ENCODE results near the gene GINS3. TPM values are rescaled to one million over a fixed set of nuclear protein-coding genes. Genes with fewer than 3 reads are reported as not detected.
A peak's percentile ranks its signal among the peaks of the same experiment; 100 is the strongest.

The GINS3 gene
- 10 to 100 TPM; 11.5 to 14.0 (median 12.4) TPM for polyA plus RNA-seq (ENCODE audit: insufficient read length in 4 of 4)

DNA sequence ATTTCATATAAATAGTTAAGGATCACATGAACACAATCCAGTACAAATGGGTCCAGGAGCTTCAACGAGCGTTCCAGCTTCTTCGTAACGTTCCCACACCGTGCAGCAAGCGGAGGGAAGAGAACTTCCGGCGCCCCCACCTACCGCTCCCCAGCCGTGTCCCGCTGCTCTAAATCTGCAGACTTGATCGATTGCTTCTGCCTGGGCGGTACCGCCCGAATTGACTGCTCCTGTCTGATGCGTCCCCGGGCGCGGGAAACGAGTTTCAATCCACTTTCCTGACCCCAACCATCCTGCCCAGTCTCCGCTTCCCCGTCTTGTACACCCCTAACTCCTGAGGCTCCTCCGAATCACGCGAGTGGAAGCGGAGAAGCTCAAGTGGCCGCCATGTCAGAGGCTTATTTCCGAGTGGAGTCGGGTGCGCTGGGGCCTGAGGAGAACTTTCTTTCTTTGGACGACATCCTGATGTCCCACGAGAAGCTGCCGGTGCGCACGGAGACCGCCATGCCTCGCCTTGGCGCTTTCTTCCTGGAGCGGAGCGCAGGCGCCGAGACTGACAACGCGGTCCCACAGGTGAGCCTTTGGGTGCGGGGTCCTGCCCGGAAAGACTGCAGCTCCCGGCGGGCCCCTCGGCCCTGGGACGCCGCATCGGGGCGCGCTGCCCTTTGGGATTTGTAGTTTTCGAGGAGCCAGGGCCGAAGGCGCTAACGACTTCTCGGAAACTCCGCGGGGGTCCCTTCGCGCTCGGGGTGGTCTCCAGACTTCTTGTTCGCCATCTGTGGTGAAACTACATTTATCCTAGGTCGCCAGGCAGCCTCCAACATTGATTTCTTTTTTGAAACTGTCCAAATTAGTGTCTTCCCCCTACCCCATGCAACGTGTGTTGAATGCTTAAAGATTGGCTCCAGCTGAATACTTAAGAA is at the start of gene GINS3:
Gene GINS3, plus strand, starts transcription at position 257 of the 923 bp plus-strand sequence. Its CDS starts 131 bp downstream, at position 388.
- peak; percentile 77 to 83 (median 80) for DNase-seq (ENCODE audit: low read depth in 4 of 4, low spot score in 3 of 4)

DNA sequence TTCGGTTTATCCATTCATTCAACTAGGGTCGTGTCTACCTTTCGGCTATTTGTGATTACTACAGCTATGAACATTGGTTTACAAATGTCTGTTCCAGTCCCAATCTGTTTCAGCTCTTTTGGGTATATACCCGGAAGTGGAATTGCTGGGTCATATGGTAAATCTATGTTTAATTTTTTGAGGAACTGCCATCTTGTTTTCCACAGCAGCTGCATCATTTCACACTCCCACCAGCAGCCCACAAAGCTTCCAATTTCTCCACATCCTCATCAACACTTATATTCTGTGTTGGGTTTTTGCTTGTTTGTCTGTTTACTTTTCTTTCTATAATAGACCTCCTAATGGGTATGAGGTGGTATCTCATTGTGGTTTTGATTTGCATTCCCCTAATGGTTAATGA is 48.7 kb upstream of the GINS3 start:
- no peak for DNase-seq (ENCODE audit: low read depth in 4 of 4, low spot score in 3 of 4)

DNA sequence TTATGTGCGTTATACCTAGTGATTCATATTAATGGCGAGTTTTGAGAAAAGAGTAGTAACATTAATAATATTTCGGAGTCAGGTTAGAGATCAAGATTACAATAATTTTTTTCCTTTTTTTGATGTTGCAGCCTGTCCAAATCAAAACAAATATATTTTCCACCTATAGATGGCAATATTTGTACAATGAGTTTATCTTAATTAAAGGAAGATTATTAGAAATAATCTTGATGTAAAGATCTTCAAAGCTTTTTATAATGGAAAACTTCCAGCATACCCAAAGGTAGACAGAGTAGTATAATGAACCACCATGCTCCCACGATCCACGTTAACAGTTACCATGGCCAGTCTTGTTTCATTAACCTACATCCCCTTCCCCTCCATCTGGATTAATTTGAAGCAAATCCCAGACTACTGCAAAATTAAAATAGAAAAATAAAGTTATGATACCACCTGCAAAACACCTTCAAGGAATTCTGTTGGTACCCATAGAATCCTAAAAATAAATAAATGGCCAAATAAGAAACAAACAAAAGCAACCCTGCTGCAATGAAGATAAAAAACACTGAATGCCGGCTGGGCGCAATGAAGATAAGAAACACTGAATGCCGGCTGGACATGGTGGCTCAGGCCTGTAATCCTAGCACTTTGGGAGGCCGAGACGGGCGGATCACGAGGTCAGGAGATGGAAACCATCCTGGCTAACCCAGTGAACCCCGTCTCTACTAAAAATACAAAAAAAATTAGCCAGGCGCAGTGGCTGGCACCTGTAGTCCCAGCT is 46.5 kb upstream of the GINS3 start:
- no peak for DNase-seq (ENCODE audit: low read depth in 4 of 4, low spot score in 3 of 4)

DNA sequence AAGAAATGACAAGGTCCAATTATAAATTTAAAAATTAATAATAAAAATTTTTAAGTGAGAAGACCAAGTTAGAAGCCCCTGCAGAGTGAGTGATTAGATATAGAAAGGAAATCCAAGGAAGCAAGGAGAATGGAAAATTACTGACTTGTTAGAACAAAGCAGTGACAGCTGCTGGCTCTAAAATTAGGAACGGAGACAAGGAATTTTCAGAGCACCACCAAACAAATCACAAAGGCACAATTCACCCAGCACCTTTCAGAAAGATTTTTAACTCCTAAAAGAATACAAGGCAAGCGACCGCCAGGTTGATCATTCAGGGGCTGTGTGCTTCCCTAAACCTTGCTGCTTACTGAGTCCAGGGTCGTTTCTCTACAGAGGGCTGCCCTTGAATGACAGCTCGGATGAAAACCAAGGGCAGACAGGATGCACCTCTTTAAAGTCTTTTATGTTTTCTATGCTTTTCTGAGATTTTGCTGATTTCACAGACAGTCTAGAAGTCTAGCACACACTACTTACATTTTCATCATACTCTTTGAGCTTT is 45.4 kb upstream of the GINS3 start:
- no peak for DNase-seq (ENCODE audit: low read depth in 4 of 4, low spot score in 3 of 4)

DNA sequence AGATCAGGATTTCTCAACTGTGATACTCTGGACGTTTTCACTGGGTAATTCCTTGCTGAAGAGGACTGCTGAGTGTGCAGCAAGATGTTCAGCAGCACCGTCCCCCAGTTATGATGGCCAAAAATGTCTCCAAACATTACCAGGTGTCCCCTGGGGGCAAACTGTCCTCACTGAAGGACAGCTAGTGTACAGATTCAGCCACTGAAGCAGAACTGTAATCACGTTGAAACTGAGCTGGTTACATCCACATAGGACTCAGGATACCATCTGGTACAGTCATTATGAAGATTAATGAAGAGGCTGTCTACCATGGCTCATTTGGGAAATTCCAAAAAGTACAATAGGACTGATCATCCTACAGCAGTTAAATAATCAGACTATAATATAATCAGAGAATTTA is 43.3 kb upstream of the GINS3 start:
- no peak for DNase-seq (ENCODE audit: low read depth in 4 of 4, low spot score in 3 of 4)

DNA sequence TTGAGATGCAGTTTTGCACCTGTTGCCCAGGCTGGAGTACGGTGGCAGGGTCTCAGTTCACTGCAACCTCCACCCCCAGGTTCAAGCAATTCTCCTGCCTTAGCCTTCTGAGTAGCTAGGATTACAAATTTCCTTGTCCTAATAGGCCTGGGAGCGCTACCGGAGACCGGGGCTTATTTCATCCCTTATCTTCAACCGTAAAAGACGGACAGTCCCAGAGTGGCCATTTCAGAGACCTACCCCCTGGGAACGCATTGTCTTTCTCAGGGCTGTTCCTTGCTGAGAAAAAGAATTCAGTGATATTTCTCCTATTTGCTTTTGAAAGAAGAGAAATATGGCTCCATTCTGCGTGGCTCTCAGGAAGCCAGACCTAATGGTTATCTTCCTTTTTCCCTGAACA is 39.6 kb upstream of the GINS3 start:
- no peak for DNase-seq (ENCODE audit: low read depth in 4 of 4, low spot score in 3 of 4)

DNA sequence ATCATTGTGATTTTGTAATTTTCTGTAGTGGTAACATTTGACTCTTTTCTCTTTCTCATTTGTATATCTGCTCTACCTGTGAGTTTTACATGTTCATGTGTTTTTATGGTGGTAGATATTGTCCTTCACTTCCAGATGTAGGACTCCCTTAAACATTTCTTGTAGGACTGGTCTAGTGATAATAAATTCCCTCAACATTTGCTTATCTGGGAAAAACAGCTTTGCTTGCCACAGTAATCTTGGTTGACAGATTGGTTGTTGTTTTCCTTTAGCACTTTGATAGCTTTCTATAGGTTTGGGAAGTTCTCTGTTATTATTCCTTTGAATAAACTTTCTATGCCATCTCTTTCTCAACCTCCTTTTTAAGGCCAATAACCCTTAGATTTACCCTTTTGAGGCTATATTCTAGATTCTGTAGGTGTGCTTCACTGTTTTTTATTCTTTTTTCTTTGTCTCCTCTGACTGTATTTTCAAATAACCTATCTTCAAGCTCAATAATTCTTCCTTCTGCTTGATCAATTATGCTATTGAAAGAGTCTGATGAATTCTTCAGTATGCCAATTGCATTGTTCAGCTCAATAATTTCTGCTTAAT is 32.1 kb upstream of the GINS3 start:
- no peak for DNase-seq (ENCODE audit: low read depth in 4 of 4, low spot score in 3 of 4)

DNA sequence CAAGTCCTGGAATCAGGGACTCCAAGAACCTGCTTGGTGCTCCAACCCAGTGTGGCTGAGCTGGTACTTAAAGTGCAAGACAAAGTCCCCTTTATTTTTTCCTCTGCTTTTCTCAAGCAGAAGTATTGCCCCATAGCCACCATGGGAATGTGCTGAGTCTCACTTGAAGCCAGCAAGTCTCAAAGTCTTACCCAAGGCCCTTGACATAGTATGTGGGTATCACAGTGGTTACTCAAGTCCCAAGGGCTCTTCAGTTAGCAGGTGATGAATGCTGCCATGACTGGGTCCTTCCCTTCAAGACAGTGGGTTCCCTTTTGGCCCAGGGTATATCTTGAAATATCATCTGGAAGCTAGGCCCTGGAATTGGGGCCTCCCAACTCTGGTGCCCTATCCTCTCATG is 30.5 kb upstream of the GINS3 start:
- DNase-seq (ENCODE audit: low read depth in 4 of 4, low spot score in 3 of 4): no peak

DNA sequence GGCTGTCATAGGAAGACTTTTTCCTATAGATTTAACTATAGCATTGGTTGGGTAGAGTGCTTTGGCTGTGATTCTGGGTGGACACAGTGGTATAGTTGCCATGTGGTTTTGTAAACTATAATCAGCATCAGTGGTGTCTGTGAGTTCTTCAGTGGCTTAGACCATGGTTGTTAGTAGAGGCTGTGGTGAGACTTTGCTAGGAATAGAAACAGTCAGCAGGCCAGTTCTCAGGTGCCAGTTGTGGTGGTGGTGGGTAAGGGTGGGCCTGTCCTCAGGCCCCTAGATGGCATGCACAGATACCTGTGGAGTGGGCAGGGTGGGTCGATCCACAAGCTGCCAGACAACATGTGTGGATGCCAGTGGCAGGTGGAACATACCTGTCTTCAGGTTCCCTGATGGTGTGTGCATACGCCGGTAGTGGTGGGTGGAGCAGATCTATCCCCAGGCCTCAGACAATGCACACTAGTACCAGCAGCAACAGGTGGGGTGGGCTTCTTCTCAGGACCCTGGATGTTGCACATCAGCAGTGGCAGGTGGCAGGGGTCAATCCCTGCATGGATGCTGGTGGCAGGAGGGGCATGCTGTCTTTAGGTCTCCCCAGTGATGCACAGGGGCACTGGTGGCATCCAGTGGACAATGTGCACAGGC is 28.4 kb upstream of the GINS3 start:
- DNase-seq (ENCODE audit: low read depth in 4 of 4, low spot score in 3 of 4): no peak

DNA sequence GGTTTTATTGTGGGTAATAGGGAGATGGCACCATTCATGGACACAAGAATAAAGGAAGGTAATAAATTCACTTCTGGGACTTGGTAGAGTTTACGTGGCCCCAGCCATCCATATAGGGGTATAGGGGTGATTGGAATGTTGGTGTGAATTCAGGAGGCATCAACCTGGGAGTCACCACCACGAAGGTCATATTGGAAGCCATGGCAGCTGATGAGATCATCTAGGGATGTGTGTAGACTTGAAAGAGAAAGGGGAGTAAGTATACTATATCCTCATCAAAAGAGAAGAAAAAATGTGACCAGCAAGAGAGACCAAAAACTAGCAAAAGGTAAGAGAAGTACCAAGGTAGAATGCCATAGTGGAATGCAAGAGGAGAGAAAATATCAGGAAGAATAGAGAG is 26.6 kb upstream of the GINS3 start:
- no peak for DNase-seq (ENCODE audit: low read depth in 4 of 4, low spot score in 3 of 4)

DNA sequence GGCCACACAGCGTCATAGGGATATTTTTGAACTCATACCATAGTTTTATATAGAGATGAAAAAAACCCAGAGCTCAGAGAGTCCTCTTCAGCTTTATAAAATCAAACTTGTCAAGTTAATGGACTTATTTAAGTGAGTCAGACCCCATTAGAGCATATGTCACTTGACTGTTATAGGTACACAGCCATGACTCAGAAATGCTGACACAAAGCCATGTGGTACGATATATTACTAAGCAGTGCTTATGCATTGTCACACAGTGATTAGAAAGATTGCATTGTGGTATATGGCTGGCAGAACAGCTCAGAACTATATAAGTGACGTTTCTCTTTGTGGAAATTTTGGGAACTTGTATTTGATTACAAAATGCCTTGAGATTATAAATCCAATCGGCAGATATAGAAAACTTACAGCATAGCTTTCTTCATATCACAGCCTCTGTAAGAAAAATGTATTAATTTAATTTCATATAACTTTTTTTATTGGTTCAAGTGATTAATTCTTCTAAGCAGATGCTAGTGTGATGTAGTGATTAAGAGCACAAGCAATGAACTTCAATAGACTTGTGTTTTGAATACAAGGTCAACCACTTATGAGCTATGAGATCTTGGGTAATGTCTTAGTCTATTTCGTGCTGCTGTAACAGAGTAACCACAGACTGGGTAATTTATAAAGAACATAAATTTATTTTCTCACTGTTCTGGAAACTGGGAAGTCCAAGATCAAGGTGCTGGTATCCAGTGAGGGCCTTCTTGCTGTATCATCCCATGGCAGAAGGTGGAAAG is 25.8 kb upstream of the GINS3 start:
- DNase-seq (ENCODE audit: low read depth in 4 of 4, low spot score in 3 of 4): no peak

DNA sequence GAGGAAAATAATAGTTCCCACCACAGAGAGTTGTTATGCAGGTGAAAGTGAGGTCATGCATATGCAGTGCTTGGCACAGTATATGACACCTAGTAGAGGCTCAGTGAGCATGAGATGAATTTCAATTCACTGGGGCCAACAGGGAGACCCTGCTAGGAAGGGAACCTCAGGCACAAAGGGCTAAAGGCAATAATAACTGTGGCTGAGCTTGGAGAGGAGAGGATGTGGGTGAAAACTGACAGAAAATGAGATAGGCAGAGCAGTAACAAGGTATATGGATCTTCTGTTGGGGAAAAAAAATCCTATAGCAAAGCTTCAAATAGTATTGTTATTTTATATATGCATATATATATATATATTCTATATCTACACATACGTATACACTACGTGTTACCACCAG is 25.0 kb upstream of the GINS3 start:
- DNase-seq (ENCODE audit: low read depth in 4 of 4, low spot score in 3 of 4): no peak

DNA sequence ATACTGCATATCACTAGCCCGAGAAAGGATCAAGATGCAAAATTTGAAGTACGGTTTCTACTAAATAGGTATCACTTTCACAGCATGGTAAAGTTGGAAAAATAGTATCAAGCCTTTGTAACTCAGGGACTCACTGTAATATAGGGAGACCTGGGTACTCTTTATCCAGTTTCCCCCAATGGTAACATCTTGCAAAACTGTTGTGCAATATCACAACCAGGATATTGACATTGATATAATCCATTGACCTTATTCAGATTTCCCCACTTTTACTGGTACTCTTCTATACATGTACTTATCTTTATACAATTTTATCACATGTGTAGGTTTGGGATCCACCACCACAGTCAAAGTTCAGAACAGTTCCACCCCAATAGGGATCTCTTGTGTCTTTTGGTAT is 20.4 kb upstream of the GINS3 start:
- no peak for DNase-seq (ENCODE audit: low read depth in 4 of 4, low spot score in 3 of 4)

DNA sequence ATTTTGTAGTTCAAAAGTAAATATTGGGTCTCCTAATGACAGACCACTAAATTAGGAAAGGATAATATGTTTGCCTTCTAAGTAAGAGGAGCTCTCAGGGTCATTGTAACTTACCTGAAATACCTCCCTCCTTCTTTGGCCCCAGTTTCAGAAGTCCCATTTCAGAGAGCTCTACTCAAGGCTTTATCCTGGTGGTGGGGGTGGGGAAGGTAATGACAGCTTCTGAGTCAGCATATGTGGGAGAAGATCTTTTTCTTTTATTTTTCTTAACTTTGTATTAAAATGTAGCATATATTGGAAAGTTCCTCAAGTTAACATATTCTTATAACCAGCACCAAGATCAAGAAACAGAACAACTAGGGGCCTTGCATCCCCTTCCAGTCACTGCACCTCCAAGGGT is 16.9 kb upstream of the GINS3 start:
- no peak for DNase-seq (ENCODE audit: low read depth in 4 of 4, low spot score in 3 of 4)

DNA sequence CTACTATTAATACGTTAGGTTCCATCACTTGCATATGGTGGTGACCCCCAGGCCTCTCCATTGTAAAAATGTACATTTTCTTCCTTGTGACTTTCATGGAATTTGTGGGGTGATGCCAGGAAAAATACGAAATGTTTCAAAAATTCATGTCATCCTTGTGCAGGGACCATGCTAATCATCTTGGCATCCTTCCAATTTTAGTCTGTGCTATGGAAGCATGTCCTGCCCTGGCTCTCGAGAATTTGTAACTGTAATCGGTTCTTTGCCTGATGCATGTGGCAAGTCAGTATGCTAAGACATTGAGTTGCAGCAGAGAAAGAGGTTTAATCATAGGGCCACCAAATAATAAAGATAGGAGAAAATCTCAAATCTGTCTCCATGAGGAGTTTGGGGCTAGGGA is 14.3 kb upstream of the GINS3 start:
- DNase-seq (ENCODE audit: low read depth in 4 of 4, low spot score in 3 of 4): no peak

DNA sequence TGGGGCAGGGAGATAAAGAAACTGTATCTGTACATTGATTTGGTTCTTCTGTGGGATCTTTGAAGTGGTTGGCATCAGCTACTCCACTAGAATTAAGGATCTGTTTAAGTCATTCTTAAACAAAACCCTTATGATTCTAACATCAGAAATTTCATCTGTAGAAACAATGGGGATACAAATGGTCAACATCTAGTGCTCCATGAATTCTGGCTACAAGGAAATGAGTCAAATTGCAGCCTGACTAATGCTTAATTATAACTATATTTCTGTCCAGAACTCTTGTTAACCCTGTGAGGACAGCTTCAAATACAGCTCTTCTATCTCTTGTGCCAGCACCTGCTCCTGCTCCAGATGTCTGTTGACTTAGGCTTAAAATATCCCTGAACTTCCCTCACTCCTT is 13.9 kb upstream of the GINS3 start:
- DNase-seq (ENCODE audit: low read depth in 4 of 4, low spot score in 3 of 4): no peak

DNA sequence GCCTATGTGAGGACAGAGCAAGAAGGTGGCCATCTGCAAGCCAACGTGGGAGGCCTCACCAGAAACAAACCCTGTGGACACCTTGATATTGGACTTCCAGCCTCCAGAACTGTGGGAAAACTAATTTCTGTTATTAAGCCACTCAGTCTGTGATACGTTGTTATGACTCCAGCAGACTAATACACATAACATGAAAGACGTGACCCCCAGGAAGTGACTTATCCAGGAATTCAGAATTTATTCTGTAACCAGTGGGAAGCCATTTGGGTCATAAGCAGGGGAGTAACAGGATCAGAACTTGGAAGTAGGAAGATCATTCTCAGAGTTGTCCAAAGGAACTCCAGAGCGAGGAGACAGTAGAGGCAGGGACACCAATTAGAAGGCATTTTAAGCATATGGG is 12.5 kb upstream of the GINS3 start:
- no peak for DNase-seq (ENCODE audit: low read depth in 4 of 4, low spot score in 3 of 4)

DNA sequence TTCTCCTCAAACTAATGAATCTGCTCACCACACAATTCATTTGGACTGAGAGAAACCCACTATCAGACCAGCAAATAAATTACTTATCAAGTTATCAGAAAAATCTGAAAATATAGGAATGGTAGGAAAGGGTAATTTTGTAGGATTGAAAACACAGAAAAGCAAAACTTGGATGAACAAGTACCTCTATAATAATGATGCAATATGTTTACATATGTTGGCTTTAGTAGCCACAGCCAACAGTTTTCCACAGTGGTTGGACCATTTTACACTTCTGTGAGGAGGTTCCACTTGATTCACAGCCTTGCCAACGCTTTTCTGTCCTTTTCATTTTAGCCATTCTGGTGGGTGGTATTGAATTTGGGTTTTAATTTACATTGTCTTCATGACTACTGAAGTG is 10.6 kb upstream of the GINS3 start:
- DNase-seq (ENCODE audit: low read depth in 4 of 4, low spot score in 3 of 4): no peak

DNA sequence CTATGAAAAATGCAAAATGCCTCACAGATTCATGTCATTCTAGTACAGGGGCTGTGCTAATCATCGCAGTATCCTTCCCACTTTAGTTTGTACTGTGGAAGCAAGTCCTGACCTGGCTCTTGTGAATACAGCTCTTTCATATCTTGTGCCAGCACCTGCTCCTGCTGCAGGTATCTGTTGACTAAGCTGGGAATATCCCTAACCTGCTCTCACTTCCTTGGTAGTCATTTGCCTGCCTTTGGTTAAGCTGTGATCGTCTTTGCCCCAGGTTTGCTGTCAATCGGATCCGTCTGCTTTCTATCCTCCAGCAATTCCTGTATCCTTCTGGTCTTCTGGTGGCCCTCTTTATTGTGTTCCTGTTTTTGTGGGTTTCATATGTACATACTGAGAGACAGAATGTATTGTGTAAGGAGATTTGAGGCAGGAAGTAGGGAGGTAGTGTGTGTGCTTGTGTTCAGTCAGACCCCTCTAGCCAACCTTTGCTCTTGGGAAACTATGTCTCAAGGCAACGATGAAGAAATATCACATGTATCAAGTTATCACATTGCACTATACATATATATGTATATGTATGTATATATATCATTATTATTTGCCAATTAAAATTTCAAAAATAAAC is 7.7 kb upstream of the GINS3 start:
- no peak for DNase-seq (ENCODE audit: low read depth in 4 of 4, low spot score in 3 of 4)

Measured in right renal pelvis (tissue), 4 donors.